IPS-20b (cell line): Measurements from ENCODE around the gene DENND1A.
A peak's percentile ranks its signal among the peaks of the same experiment; 100 is the strongest.

Source experiments
- H3K27ac ChIP-seq: one replicate; pipeline ENCODE4 v1.5.1; 2013; ENCODE audit warnings: low read length
- H3K27me3 ChIP-seq: 2 replicates; pipeline ENCODE4 v1.6.1; 2013; ENCODE audit warnings: mild to moderate bottlenecking, low read length, inconsistent platforms; ENCODE audit not compliant: insufficient read depth
- H3K36me3 ChIP-seq: 2 replicates; pipeline ENCODE4 v1.6.1; 2013; ENCODE audit warnings: low read depth, mild to moderate bottlenecking, inconsistent platforms, low read length, moderate library complexity; ENCODE audit not compliant: insufficient read depth
- H3K4me1 ChIP-seq: 2 replicates; pipeline ENCODE4 v1.6.1; 2013; ENCODE audit warnings: mild to moderate bottlenecking, control low read depth, inconsistent platforms, low read length, moderate library complexity; ENCODE audit not compliant: insufficient read depth
- H3K4me3 ChIP-seq: 2 replicates; pipeline ENCODE4 v1.5.1; 2013; ENCODE audit warnings: mild to moderate bottlenecking, low read length, inconsistent platforms
- H3K9ac ChIP-seq: 2 replicates; pipeline ENCODE4 v1.6.1; 2013; ENCODE audit warnings: low read depth, mild to moderate bottlenecking, inconsistent platforms, low read length, moderate library complexity
- H3K9me3 ChIP-seq: 2 replicates; pipeline ENCODE4 v1.6.1; 2013; ENCODE audit warnings: mild to moderate bottlenecking, low read depth, low read length, inconsistent platforms; ENCODE audit not compliant: insufficient read depth

Gene DENND1A

DNA sequence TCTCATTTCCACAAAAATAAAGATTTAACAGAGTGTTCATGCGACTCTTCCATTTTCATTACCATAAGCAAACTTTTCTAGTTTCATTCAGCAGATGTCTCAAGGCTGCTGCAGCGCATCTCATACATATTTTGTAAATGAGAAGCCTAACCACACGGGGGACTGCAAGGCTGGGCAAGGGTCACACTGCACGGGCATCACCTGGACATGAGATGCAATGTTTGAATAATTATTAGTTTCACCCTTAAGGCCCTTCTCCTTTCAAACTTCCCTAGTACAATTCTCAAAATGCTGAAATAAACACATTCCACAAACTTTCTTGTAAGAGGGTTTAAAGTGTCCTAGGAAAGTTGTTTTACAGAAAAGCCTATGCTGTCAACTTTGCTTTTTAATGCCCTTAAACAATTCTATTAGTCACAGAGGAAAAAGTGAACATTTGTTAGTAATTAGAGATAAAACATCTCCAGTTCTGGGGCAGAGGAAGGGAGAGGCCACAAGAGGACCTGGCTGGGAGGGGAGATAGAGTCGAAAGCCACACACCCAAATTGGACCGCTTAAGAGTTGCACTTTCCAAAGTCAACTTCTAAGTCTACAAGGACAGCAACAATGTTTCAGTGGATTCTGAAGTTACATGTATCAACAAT is 1.3 kb downstream of the DENND1A start:
- Histone ChIP-seq H3K4me3 (peak overlapping the region; percentile 88), H3K9me3 (peaks cover 5% of the 10 kb centered on the region), H3K36me3 (no peaks in the 10 kb centered on the region), H3K9ac (peak overlapping the region; percentile 78; the same call in 1 of the 2 replicates), H3K27ac (no peak overlapping the region), H3K27me3 (peaks cover 21% of the 10 kb centered on the region), H3K4me1 (peaks cover 39% of the 10 kb centered on the region)

DNA sequence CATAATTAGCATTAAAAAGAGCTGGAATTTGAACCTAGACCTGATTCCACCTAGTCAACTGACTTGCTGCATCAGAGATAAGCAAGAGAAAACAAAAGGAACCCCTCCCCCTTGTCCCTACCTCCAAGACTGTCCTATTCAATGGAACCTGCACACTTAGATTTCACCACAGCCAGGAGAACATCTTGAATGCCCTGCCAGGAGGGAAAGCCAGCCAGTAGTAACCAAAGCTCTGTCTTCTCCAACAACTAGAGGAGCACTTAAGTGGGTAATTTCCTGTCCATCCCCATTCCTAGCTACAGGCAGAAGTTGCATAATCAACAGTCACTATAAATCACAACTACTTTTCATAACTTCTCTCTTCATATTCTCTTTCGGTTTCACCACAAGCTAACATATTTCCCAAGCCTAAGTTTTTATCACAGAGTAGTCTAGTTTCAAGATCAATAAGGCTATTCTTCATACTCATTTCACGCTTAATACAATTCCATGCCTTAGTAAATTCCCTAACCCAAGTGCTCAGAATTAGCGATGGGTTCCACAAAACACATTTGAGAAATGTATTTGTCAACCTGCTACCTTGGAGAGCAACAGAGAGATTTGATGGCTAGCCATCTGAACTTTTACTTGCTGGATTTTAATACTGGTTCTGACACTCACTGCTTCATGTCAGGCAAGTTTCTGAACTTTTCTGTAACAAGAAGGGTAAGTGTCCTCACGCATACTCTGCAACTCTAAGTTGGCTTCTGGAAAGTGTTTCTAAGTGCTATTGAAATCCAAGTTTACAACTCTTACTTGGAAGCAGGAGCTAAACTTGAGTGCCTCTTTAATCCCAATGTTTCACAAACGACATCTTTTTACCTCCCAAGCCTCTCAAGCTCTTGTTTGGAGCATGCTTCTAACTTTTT is 2.0 kb downstream of the DENND1A start:
- Histone ChIP-seq H3K36me3 (no peaks in the 10 kb centered on the region), H3K4me1 (peaks cover 39% of the 10 kb centered on the region), H3K27ac (no peak overlapping the region), H3K27me3 (peaks cover 21% of the 10 kb centered on the region), H3K4me3 (peak overlapping the region; percentile 88), H3K9ac (peak overlapping the region; percentile 78; the same call in 1 of the 2 replicates), H3K9me3 (peaks cover 5% of the 10 kb centered on the region)

DNA sequence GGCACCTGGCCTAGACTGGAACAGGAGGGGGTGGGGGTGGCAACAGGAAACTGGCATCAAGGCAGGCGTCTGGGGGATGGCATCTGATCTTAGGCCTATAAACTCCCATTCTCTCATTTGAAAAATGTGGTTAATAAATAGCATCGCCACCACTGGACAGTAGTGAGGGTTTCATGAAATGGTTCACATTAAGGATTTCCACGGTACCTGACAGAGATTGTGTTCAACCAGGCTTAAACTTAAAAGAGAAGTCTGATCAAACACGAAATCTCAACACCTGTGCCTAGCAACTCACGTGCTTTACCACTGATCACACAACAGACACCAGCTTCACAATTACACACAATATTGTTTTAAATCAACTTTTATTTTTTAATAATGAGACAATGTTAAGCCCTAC is 3.0 kb downstream of the DENND1A start:
- H3K36me3 ChIP-seq = no peaks in the 10 kb centered on the region
- no peak overlapping the region for H3K27ac ChIP-seq
- peaks cover 5% of the 10 kb centered on the region for H3K9me3 ChIP-seq
- no peak overlapping the region for H3K9ac ChIP-seq
- H3K4me1 ChIP-seq = peaks cover 39% of the 10 kb centered on the region
- H3K4me3 ChIP-seq = no peak overlapping the region
- H3K27me3 ChIP-seq = peaks cover 21% of the 10 kb centered on the region

DNA sequence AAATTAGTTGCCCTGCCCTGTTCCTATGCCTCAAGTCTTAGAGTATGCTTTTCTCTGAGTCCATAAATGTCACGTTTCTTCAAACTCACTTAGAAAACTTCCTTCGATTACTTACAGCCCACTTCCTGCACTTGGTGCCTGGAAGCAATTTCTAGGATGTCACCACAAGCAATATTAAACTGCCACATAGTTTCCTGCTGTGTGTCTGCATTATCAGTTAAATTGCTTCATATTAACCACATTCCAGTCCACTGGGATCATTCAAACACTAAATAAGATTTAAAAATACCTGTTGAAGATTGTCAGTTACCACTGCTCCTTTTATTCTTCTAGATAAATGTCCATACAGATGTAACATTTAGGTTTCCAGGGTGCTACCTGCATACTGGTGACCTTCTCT is 4.1 kb downstream of the DENND1A start:
- no peaks in the 10 kb centered on the region for H3K36me3 ChIP-seq
- peaks cover 35% of the 10 kb centered on the region for H3K4me1 ChIP-seq
- peaks cover 5% of the 10 kb centered on the region for H3K9me3 ChIP-seq
- no peak overlapping the region for H3K9ac ChIP-seq
- peaks cover 13% of the 10 kb centered on the region for H3K27me3 ChIP-seq
- H3K27ac ChIP-seq = no peak overlapping the region
- no peak overlapping the region for H3K4me3 ChIP-seq

DNA sequence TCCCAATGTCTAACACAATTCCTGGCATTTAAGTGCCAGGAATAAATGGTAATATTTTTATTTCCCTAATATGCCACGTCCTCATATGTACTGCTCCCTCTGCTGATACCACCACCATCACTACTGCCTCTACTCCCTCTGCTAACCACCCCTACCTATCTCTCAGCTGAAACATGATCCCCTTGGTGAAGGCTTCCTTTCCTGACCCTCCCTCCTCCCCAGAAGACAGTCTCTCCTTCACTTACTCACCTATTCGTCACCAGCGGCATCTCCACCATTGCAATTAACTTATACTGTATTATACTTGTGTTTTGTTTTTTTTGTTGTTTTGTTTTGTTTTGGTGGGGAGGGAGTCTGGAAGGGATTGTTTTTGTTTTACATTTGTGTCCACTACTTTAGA is 4.8 kb downstream of the DENND1A start:
- peaks cover 33% of the 10 kb centered on the region for H3K4me1 ChIP-seq
- no peak overlapping the region for H3K27ac ChIP-seq
- H3K9me3 ChIP-seq = peaks cover 5% of the 10 kb centered on the region
- no peak overlapping the region for H3K4me3 ChIP-seq
- H3K27me3 ChIP-seq = peaks cover 12% of the 10 kb centered on the region
- H3K9ac ChIP-seq = no peak overlapping the region
- H3K36me3 ChIP-seq = no peaks in the 10 kb centered on the region

DNA sequence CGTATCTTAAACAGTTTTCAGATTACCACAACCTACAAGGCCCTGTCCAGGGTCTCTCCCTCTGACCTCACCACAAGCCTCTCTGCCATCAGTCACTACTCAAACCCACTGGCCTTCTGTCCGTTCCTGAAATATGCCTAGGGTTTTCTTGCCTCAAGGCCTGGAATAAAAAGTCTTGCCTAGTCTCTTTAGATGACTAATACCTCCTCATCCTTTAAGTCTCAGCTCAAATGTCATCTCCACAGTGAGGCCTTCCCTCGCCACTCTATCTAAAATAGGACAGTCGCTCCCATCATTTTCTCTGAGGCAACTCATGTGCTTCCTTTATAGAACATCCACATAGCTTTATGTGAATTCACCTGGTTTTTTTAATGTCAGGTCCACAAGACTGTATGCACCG is 5.2 kb downstream of the DENND1A start:
- peaks cover 33% of the 10 kb centered on the region for H3K4me1 ChIP-seq
- no peak overlapping the region for H3K4me3 ChIP-seq
- H3K9ac ChIP-seq = no peak overlapping the region
- H3K27ac ChIP-seq = no peak overlapping the region
- H3K9me3 ChIP-seq = peaks cover 5% of the 10 kb centered on the region
- peaks cover 12% of the 10 kb centered on the region for H3K27me3 ChIP-seq
- H3K36me3 ChIP-seq = no peaks in the 10 kb centered on the region

DNA sequence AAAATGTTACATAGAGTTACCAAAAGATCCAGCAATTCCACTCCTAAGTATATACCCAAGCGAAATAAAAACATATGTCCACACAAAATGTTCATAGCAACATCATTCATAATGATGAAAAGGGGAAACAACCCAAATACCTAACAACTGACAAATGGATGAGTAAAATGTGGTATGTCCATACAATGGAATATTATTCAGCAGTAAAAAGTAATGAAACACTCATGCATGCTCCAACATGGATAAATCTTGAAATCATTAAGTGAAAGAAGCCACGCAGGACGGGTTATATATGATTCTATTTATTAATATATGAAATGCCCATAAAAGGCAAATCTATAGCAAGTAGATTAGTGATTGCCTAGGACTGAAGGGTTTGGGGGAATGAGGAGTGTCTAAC is 6.0 kb downstream of the DENND1A start:
- Histone ChIP-seq H3K27me3 (peaks cover 8% of the 10 kb centered on the region), H3K36me3 (no peaks in the 10 kb centered on the region), H3K9me3 (peaks cover 5% of the 10 kb centered on the region), H3K4me3 (no peak overlapping the region), H3K27ac (no peak overlapping the region), H3K9ac (no peak overlapping the region), H3K4me1 (peaks cover 31% of the 10 kb centered on the region)

DNA sequence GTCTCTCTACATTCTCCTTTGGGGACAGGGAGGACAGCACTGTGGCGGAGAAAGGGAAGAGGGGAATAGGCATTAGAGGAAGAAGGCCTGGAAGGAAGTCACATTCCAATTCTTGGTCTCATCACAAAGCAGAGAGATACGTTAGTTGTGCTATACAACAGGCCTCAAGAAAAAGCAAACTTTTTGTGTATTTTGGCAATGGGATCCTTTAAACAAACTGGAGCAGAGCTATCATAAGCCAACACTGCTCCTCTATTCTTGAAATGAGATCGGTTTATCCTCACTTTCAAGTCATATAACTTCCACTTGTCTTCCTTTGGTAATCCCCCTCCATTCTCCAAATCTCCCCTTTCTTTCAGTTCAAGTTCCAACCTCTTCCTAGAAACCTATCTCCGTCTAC is 6.5 kb downstream of the DENND1A start:
- Histone ChIP-seq H3K4me3 (no peak overlapping the region), H3K9me3 (peaks cover 5% of the 10 kb centered on the region), H3K27ac (no peak overlapping the region), H3K4me1 (peaks cover 26% of the 10 kb centered on the region), H3K36me3 (no peaks in the 10 kb centered on the region), H3K27me3 (peaks cover 3% of the 10 kb centered on the region; the same call in 1 of the 2 replicates), H3K9ac (no peak overlapping the region)

DNA sequence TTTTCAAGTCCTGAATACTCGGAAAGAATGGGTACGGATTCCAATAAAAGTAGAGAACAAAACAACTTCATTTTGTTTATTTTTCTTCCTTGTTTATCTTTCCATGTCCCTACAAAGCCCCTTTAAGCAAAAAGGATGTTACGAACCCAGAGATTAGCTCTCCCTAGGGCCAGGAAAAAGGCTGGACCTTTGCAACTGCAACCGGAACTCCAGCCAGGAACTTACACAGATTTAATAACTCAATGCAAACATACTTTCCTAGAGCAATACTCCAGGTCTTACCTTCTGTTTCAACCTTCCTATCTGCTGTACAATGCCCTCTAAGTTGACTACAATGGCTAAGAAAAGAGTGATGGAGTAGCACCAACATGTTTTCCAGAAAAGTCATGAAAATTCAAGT is 7.0 kb downstream of the DENND1A start:
- Histone ChIP-seq H3K4me1 (peaks cover 21% of the 10 kb centered on the region), H3K27ac (no peak overlapping the region), H3K4me3 (no peak overlapping the region), H3K9ac (no peak overlapping the region), H3K27me3 (no peaks in the 10 kb centered on the region), H3K36me3 (no peaks in the 10 kb centered on the region), H3K9me3 (peaks cover 5% of the 10 kb centered on the region)

DNA sequence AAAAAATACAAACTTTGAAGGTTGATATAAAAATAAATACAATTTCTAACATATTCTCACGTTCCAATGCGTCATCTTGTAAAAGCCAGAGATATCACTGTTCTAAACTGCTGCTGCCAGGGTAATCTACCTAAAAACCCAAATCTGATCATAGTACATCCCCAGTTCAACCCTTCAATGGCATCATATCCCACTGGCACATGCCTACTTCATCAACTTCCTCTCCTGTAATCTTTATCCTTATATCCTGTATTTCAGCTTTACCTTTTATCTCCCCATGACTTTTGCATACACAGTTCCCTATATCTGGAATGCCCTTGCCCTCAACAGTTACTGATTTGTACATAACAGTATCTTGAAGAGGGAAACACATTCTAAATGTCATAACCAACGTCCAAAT is 7.5 kb downstream of the DENND1A start:
- Histone ChIP-seq H3K4me3 (no peak overlapping the region), H3K27ac (no peak overlapping the region), H3K4me1 (peaks cover 17% of the 10 kb centered on the region), H3K9me3 (peaks cover 5% of the 10 kb centered on the region), H3K36me3 (no peaks in the 10 kb centered on the region), H3K27me3 (no peaks in the 10 kb centered on the region), H3K9ac (no peak overlapping the region)

DNA sequence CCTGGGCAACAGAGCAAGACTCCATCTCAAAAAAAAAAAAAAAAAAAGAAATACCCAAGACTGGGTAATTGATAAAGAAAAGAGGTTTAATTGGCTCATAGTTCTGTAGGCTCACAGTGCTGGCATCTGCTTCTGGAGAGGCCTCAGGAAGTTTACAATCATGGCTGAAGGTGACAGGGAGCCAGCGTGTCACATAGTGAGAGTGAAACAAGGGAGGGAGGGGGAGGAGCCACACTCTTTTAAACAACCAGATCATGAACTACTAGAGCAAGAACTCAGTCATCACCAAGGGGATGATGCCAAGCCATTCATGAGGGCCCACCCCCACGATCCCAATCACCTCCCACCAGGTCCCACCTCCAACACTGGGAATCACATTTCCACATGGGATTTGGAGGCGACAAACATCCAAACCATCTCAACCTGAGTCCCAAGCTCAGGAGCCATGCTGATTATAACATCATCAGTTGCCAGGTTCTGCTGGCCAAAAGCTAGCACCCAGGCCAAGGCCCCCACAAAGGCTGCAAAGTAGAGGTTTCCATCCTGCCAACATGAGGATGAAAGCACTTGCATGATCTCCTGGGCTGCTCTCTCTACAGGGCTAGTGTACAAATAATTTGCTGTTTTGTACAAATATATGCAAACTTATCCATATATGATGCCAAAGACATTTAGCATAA is 15.3 kb downstream of the DENND1A start:
- peaks cover 8% of the 10 kb centered on the region; the same call in 1 of the 2 replicates for H3K4me1 ChIP-seq
- H3K27me3 ChIP-seq = no peaks in the 10 kb centered on the region
- H3K4me3 ChIP-seq = no peak overlapping the region
- no peaks in the 10 kb centered on the region for H3K9me3 ChIP-seq
- no peak overlapping the region for H3K27ac ChIP-seq
- no peak overlapping the region for H3K9ac ChIP-seq
- H3K36me3 ChIP-seq = no peaks in the 10 kb centered on the region
